ENCODE measurements around the gene SHISAL1.

GRCh38 chr22:44326491-44326885 is 13.7 kb upstream of the SHISAL1 start:
- TF ChIP-seq CTCF (conservative IDR thresholded peaks at IDR 0.05 in 1 of 2, IDR thresholded peaks at IDR 0.05 in 1 of 2; ENCODE audit: extremely low read depth in 1 of 2, insufficient read depth in 1 of 2, low read depth in 1 of 2, low read length in 2 of 2), result no peak
- TF ChIP-seq EZH2 (IDR thresholded peaks at IDR 0.05; ENCODE audit: borderline replicate concordance, low read length), result no peak
